HEK293 (cell line): ENCODE measurements around the gene KRT13.

Experiments
- KLF9 ChIP-seq: fragments of 450-650 bp; formaldehyde crosslinking; IDR thresholded peaks from 2 replicates; pipeline ENCODE4 v1.5.1; 2016; ENCODE audit warnings: missing biosample characterization, missing genetic modification characterization, low read depth
- PBX3 ChIP-seq: sonication (generic); formaldehyde crosslinking; IDR thresholded peaks from 2 replicates; pipeline ENCODE4 v1.8.1; 2022; ENCODE audit warnings: mild to moderate bottlenecking, moderate library complexity, missing genetic modification reagents
- YY1 ChIP-seq: fragments of 450-650 bp; formaldehyde crosslinking; IDR thresholded peaks from 2 replicates; pipeline ENCODE4 v1.5.1; 2018; ENCODE audit warnings: missing biosample characterization, missing genetic modification characterization
- ZBTB17 ChIP-seq: fragments of 450-650 bp; formaldehyde crosslinking; IDR thresholded peaks from 2 replicates; pipeline ENCODE4 v1.5.1; 2016; ENCODE audit warnings: missing biosample characterization, missing genetic modification characterization
- ZBTB21 ChIP-seq: fragments of 450-650 bp; formaldehyde crosslinking; IDR thresholded peaks from 2 replicates; pipeline ENCODE4 v1.5.1; 2017; ENCODE audit warnings: missing biosample characterization, missing genetic modification characterization
- ZNF184 ChIP-seq: fragments of 450-650 bp; IDR thresholded peaks from 2 replicates; pipeline ENCODE4 v1.5.1; 2018; ENCODE audit warnings: missing biosample characterization, mild to moderate bottlenecking, missing genetic modification characterization
- ZNF19 ChIP-seq: fragments of 450-650 bp; formaldehyde crosslinking; IDR thresholded peaks from 2 replicates; pipeline ENCODE4; 2016; ENCODE audit warnings: missing biosample characterization, missing genetic modification characterization, low read depth
- ZNF416 ChIP-seq: fragments of 450-650 bp; formaldehyde crosslinking; IDR thresholded peaks from 2 replicates; pipeline ENCODE4 v1.5.1; 2016; ENCODE audit warnings: missing biosample characterization, missing genetic modification characterization
- ZNF423 ChIP-seq: fragments of 450-650 bp; formaldehyde crosslinking; IDR thresholded peaks from 2 replicates; pipeline ENCODE4 v1.5.1; 2016; ENCODE audit warnings: missing biosample characterization, missing genetic modification characterization
- ZNF518A ChIP-seq: fragments of 450-650 bp; formaldehyde crosslinking; conservative IDR thresholded peaks from 2 replicates; pipeline ENCODE4 v1.5.1; 2016; ENCODE audit warnings: low read depth, missing biosample characterization, missing genetic modification characterization
- ZNF629 ChIP-seq: fragments of 450-650 bp; formaldehyde crosslinking; IDR thresholded peaks from 2 replicates; pipeline ENCODE4 v1.5.1; 2017; ENCODE audit warnings: missing biosample characterization, missing genetic modification characterization
- TF ChIP-seq, protein P1 (sequence below): fragments of 450-650 bp; formaldehyde crosslinking; IDR thresholded peaks from 2 replicates; pipeline ENCODE4 v1.5.1; 2016; ENCODE audit warnings: missing biosample characterization, missing genetic modification characterization
- TF ChIP-seq, protein P2 (sequence below): IDR thresholded peaks from 2 replicates; pipeline ENCODE4 v1.6.1; 2011; ENCODE audit warnings: mild to moderate bottlenecking, low read depth, low read length, borderline replicate concordance
- TF ChIP-seq, protein P3 (sequence below): fragments of 450-650 bp; formaldehyde crosslinking; IDR thresholded peaks from 2 replicates; pipeline ENCODE4 v1.5.1; 2016; ENCODE audit warnings: missing biosample characterization, missing genetic modification characterization

DNA sequence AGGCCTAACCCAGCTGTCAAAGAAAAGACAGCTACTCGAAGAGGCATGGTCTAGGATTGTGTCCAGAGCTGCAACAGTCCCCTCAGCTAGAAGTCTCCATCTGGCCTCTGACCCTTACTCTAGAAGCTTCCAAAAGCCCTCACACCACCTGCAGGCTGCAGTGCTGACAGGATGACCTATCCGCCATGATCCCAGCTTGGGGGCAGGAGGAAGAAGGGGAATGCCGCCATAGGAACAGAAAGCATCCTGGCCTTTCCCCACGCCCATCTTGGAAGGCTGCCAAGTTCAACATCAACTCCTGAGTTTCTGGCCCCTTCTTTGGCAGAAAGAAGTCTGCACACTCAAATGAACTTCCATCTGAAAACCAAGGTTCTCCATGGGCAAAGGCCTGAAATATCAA lies 12.6 kb downstream of the KRT13 start:
- TF ChIP-seq ZNF19 (tag by site-specific recombination), result no peak
- TF ChIP-seq, protein P1, sequence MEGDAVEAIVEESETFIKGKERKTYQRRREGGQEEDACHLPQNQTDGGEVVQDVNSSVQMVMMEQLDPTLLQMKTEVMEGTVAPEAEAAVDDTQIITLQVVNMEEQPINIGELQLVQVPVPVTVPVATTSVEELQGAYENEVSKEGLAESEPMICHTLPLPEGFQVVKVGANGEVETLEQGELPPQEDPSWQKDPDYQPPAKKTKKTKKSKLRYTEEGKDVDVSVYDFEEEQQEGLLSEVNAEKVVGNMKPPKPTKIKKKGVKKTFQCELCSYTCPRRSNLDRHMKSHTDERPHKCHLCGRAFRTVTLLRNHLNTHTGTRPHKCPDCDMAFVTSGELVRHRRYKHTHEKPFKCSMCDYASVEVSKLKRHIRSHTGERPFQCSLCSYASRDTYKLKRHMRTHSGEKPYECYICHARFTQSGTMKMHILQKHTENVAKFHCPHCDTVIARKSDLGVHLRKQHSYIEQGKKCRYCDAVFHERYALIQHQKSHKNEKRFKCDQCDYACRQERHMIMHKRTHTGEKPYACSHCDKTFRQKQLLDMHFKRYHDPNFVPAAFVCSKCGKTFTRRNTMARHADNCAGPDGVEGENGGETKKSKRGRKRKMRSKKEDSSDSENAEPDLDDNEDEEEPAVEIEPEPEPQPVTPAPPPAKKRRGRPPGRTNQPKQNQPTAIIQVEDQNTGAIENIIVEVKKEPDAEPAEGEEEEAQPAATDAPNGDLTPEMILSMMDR, result no peak
- TF ChIP-seq ZNF184, result no peak
- TF ChIP-seq YY1 (tag by site-specific recombination), result 0 out of 2 replicates have a peak, but pooled peaks have one; percentile 30
- TF ChIP-seq, protein P2, sequence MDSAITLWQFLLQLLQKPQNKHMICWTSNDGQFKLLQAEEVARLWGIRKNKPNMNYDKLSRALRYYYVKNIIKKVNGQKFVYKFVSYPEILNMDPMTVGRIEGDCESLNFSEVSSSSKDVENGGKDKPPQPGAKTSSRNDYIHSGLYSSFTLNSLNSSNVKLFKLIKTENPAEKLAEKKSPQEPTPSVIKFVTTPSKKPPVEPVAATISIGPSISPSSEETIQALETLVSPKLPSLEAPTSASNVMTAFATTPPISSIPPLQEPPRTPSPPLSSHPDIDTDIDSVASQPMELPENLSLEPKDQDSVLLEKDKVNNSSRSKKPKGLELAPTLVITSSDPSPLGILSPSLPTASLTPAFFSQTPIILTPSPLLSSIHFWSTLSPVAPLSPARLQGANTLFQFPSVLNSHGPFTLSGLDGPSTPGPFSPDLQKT, result no peak
- TF ChIP-seq ZBTB17, result peak; percentile 88
- TF ChIP-seq, protein P3, sequence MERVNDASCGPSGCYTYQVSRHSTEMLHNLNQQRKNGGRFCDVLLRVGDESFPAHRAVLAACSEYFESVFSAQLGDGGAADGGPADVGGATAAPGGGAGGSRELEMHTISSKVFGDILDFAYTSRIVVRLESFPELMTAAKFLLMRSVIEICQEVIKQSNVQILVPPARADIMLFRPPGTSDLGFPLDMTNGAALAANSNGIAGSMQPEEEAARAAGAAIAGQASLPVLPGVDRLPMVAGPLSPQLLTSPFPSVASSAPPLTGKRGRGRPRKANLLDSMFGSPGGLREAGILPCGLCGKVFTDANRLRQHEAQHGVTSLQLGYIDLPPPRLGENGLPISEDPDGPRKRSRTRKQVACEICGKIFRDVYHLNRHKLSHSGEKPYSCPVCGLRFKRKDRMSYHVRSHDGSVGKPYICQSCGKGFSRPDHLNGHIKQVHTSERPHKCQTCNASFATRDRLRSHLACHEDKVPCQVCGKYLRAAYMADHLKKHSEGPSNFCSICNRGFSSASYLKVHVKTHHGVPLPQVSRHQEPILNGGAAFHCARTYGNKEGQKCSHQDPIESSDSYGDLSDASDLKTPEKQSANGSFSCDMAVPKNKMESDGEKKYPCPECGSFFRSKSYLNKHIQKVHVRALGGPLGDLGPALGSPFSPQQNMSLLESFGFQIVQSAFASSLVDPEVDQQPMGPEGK (tag by site-specific recombination), result peak; percentile 14; the same call in 1 of the 2 replicates
- TF ChIP-seq ZNF629 (tag by site-specific recombination), result no peak
- no peak for TF ChIP-seq ZBTB21 (tag by site-specific recombination)
- TF ChIP-seq ZNF416 (tag by site-specific recombination), result no peak
- no peak for TF ChIP-seq KLF9
- no peak for TF ChIP-seq ZNF518A
- no peak for TF ChIP-seq PBX3
- no peak for TF ChIP-seq ZNF423
